Lung (tissue), 16 donors: Measurements from ENCODE around the gene YWHAG. TPM values are rescaled to one million over a fixed set of nuclear protein-coding genes. Genes with fewer than 3 reads are reported as not detected.

Source experiments
- ATAC-seq: fragments of 200-7000 bp; cut with Tn5 transposase; one replicate; pipeline ENCODE4 v1.9.1; 2020; ENCODE audit warnings: moderate number of reproducible peaks; ENCODE audit not compliant: insufficient read depth, low FRiP score
- DNase-seq, 3 donors: peaks; one replicate each; pipeline ENCODE4 v3.0.0-alpha.2; 2013 to 2017
- H3K27ac ChIP-seq, 2 donors: one replicate each; pipeline ENCODE4 v1.5.1; 2013; ENCODE audit warnings: mild to moderate bottlenecking in 2 of 2, moderate library complexity in 2 of 2, control low read depth in 1 of 2, inconsistent platforms in 1 of 2, low read depth in 1 of 2, low read length in 1 of 2
- H3K27me3 ChIP-seq, 3 donors: one replicate each; pipeline ENCODE4 v1.5.1; 2013; ENCODE audit warnings: low read length in 2 of 3; ENCODE audit not compliant: control insufficient read depth in 3 of 3, insufficient read depth in 3 of 3
- H3K36me3 ChIP-seq, 4 donors: one replicate each; pipeline ENCODE4 v1.5.1; 2013; ENCODE audit warnings: low read length in 4 of 4, mild to moderate bottlenecking in 1 of 4, moderate library complexity in 1 of 4; ENCODE audit not compliant: control insufficient read depth in 4 of 4, insufficient read depth in 4 of 4
- H3K4me1 ChIP-seq, 5 donors: one replicate each; pipeline ENCODE4 v1.5.1; 2013; ENCODE audit warnings: low read length in 5 of 5, mild to moderate bottlenecking in 2 of 5, moderate library complexity in 1 of 5; ENCODE audit not compliant: control insufficient read depth in 5 of 5, insufficient read depth in 5 of 5
- H3K4me3 ChIP-seq: one replicate; pipeline ENCODE4 v1.5.1; 2013; ENCODE audit warnings: mild to moderate bottlenecking, control low read depth, moderate library complexity
- H3K9ac ChIP-seq, 2 donors: one replicate each; pipeline ENCODE4 v1.5.1; 2013; ENCODE audit warnings: low read length in 2 of 2, control low read depth in 1 of 2; ENCODE audit not compliant: insufficient read depth in 1 of 2
- H3K9me3 ChIP-seq, 4 donors: one replicate each; pipeline ENCODE4 v1.5.1; 2013; ENCODE audit warnings: low read length in 3 of 4, mild to moderate bottlenecking in 1 of 4, moderate library complexity in 1 of 4; ENCODE audit not compliant: control insufficient read depth in 4 of 4, insufficient read depth in 3 of 4
- CTCF ChIP-seq: IDR thresholded peaks from 2 replicates; pipeline ENCODE4 v1.5.1; 2012; ENCODE audit warnings: mild to moderate bottlenecking; ENCODE audit errors: control extremely low read depth, extremely low read depth
- WGBS, 2 donors: extraction: QIAGEN DNeasy Blood & Tissue Kit; methylation state at CpG; one replicate each; pipeline ENCODE4 v1.1.7; 2013; 5-methylcytosine and 5-hydroxymethylcytosine counted together
- long read RNA-seq, 5 donors: transcript quantifications; one replicate each; lab custom pipeline, GENCODE V29; 2026
- polyA plus RNA-seq, 2 donors: library from polyadenylated mRNA; stranded (reverse); fragments of 200-250 nt; gene quantifications; one replicate each; pipeline ENCODE4 v1.2.1, GENCODE V29; 2013
- total RNA-seq, 2 donors: library from RNA; depleted of rRNA in 1 of 2; stranded (reverse); fragments of >200 nt in 1 of 2; gene quantifications; one replicate each; pipeline ENCODE4 v1.2.1, GENCODE V29; 2014 to 2021
- donor health status: control.
- donor health status: control.
- donor health status: Bipolar disorder and iron deficiency.
- donor health status: healthy.
- donor health status: DM: yes; HTN: yes; CAD: no.

YWHAG gene
- total RNA-seq (100 to 1,000 TPM in 1 of 2 donors, 10 to 100 TPM in 1; 74.4 to 123 TPM), polyA plus RNA-seq (10 to 100 TPM; 34.3 to 91.4 TPM)
- long read RNA-seq, donor 1, transcript YWHAG-201 (2 exons, 3,750 nt): major isoform, 47 of 52 reads
- long read RNA-seq, donor 1, partial matches to known transcripts: 5 of 52 reads
- long read RNA-seq, donor 1, other reads (novel, unspliced or antisense): 0 of 52 reads
- long read RNA-seq, donor 2, transcript YWHAG-201 (2 exons, 3,750 nt): major isoform, 27 of 27 reads
- long read RNA-seq, donor 2, partial matches to known transcripts: 0 of 27 reads
- long read RNA-seq, donor 2, other reads (novel, unspliced or antisense): 0 of 27 reads
- long read RNA-seq, donor 3, transcript YWHAG-201 (2 exons, 3,750 nt): major isoform, 27 of 86 reads
- long read RNA-seq, donor 3, partial matches to known transcripts: 59 of 86 reads
- long read RNA-seq, donor 3, other reads (novel, unspliced or antisense): 0 of 86 reads
- long read RNA-seq, donor 4, transcript YWHAG-201 (2 exons, 3,750 nt): major isoform, 22 of 22 reads
- long read RNA-seq, donor 4, partial matches to known transcripts: 0 of 22 reads
- long read RNA-seq, donor 4, other reads (novel, unspliced or antisense): 0 of 22 reads
- long read RNA-seq, donor 5, transcript YWHAG-201 (2 exons, 3,750 nt): major isoform, 68 of 68 reads
- long read RNA-seq, donor 5, partial matches to known transcripts: 0 of 68 reads
- long read RNA-seq, donor 5, other reads (novel, unspliced or antisense): 0 of 68 reads

GRCh38 chr7:76358481-76359110 is at the start of gene YWHAG:
YWHAG (minus strand) TSS chr7:76358991; CDS start chr7:76358808, 183 bp downstream.
- H3K9me3 ChIP-seq: no peaks in the 10 kb centered on the region
- peak within 1 kb of the TSS; percentile 99 to 100 for H3K27ac ChIP-seq
- no peak for TF ChIP-seq CTCF
- WGBS, 2 donors: 0% methylated on average over 50 to 80 of the region's 80 CpGs
- H3K4me3 ChIP-seq: peak within 1 kb of the TSS; percentile 95
- H3K4me1 ChIP-seq: peaks cover 4 to 25% (median 9%) of the 10 kb centered on the region in 5 donors
- H3K36me3 ChIP-seq: peaks cover 0 to 8% (median 5%) of the 10 kb centered on the region in 4 donors
- peak in 2 of 3 donors; percentile 94 to 95 for DNase-seq
- peak; percentile 93 for ATAC-seq
- no peaks in the 10 kb centered on the region for H3K27me3 ChIP-seq
- peak within 1 kb of the TSS; percentile 92 to 97 for H3K9ac ChIP-seq

GRCh38 chr7:76408121-76408560 is 49.4 kb upstream of the YWHAG start:
- Histone ChIP-seq H3K4me3 (no peak overlapping the region), H3K27ac (no peak overlapping the region), H3K9ac (no peak overlapping the region), H3K9me3 (no peaks in the 10 kb centered on the region), H3K4me1 (peaks cover 0 to 2% (median 0%) of the 10 kb centered on the region in 5 donors), H3K36me3 (no peaks in the 10 kb centered on the region), H3K27me3 (no peaks in the 10 kb centered on the region)
- ATAC-seq: no peak
- no peak for TF ChIP-seq CTCF
- DNase-seq: no peak

GRCh38 chr7:76407718-76408117 is 48.9 kb upstream of the YWHAG start:
- 76 to 86% methylated on average over 2 to 4 of the region's 4 CpGs for WGBS, 2 donors

More at GRCh38 chr7:76407718-76408117, 48.9 kb upstream of the YWHAG start:
- H3K9ac ChIP-seq: no peak overlapping the region
- DNase-seq (no peak), ATAC-seq (no peak)
- H3K9me3 ChIP-seq: no peaks in the 10 kb centered on the region
- no peaks in the 10 kb centered on the region for H3K27me3 ChIP-seq
- H3K4me1 ChIP-seq: peaks cover 0 to 2% (median 0%) of the 10 kb centered on the region in 5 donors
- no peak overlapping the region for H3K4me3 ChIP-seq
- H3K36me3 ChIP-seq: no peaks in the 10 kb centered on the region
- H3K27ac ChIP-seq: no peak overlapping the region
- no peak for TF ChIP-seq CTCF
